GM18526 (cell line): Measurements from ENCODE around the gene DNLZ.

Experiments used
- POLR2A ChIP-seq: IDR thresholded peaks from 3 replicates; pipeline ENCODE4 v1.6.1; 2011; ENCODE audit not compliant: insufficient read length; ENCODE audit errors: extremely low read depth

The DNLZ gene

GRCh38 chr9:136363106-136363948 is at the start of gene DNLZ:
Gene DNLZ (minus strand): TSS chr9:136363744. CDS start chr9:136363714, 30 bp downstream.
- peak; percentile 91 for TF ChIP-seq POLR2A

GRCh38 chr9:136412962-136413361 is 49.4 kb upstream of the DNLZ start:
- no peak for TF ChIP-seq POLR2A

- TF ChIP-seq POLR2A = no peak
These were observed 47.8 kb upstream of the DNLZ start for GRCh38 chr9:136411378-136411777.

GRCh38 chr9:136410500-136411287 is 47.1 kb upstream of the DNLZ start, which contains the start of the genes ENTR1 and PMPCA:
Gene ENTR1 (minus strand): TSS chr9:136410614. CDS start chr9:136410397, 217 bp downstream.
Gene PMPCA (plus strand): TSS chr9:136410658. CDS start chr9:136410669, 11 bp downstream.
- peak; percentile 94 for TF ChIP-seq POLR2A

GRCh38 chr9:136409557-136410455 is 46.3 kb upstream of the DNLZ start:
- no peak for TF ChIP-seq POLR2A

GRCh38 chr9:136407911-136408310 is 44.4 kb upstream of the DNLZ start:
- no peak for TF ChIP-seq POLR2A

- TF ChIP-seq POLR2A = no peak
These were observed 41.9 kb upstream of the DNLZ start for GRCh38 chr9:136405481-136405880.

GRCh38 chr9:136404801-136405136 is 41.2 kb upstream of the DNLZ start:
- TF ChIP-seq POLR2A = no peak

- peak; percentile 0 for TF ChIP-seq POLR2A
These were observed 40.6 kb upstream of the DNLZ start for GRCh38 chr9:136403915-136404800.

GRCh38 chr9:136403538-136403914 is 40.0 kb upstream of the DNLZ start:
- no peak for TF ChIP-seq POLR2A

- no peak for TF ChIP-seq POLR2A
These were observed 38.5 kb upstream of the DNLZ start for GRCh38 chr9:136402067-136402466.

- no peak for TF ChIP-seq POLR2A
These were observed 37.8 kb upstream of the DNLZ start for GRCh38 chr9:136401173-136401922.

GRCh38 chr9:136400038-136400834 is 36.7 kb upstream of the DNLZ start, which contains the start of gene SNAPC4:
Gene SNAPC4 (minus strand): TSS chr9:136400170. CDS start chr9:136398428, 1,742 bp downstream.
- TF ChIP-seq POLR2A = peak; percentile 85
